T-helper 1 cell treated with Interleukin-12 subunit alpha and Interleukin-12 subunit beta and Interleukin-4 antibody, amounts not matched to agents 30 μg/mL and 1 μg/mL, for 36 hours (primary cell): Measurements from ENCODE around the gene HOXB4.
A peak's percentile ranks its signal among the peaks of the same experiment; 100 is the strongest.

Experiments used
- H3K27ac Mint-ChIP-seq: one replicate; pipeline ENCODE4 v1.8.0; 2021; ENCODE audit warnings: mild to moderate bottlenecking, mixed read lengths
- H3K27me3 Mint-ChIP-seq: one replicate; pipeline ENCODE4 v1.8.0; 2021; ENCODE audit warnings: low read depth, mixed read lengths
- H3K36me3 Mint-ChIP-seq: one replicate; pipeline ENCODE4 v1.8.0; 2021; ENCODE audit warnings: low read depth, mixed read lengths
- H3K4me1 Mint-ChIP-seq: one replicate; pipeline ENCODE4 v1.8.0; 2021; ENCODE audit warnings: low read depth, mixed read lengths
- H3K4me3 Mint-ChIP-seq: one replicate; pipeline ENCODE4 v1.8.0; 2021; ENCODE audit warnings: mild to moderate bottlenecking, moderate library complexity, mixed read lengths
- H3K9me3 Mint-ChIP-seq: one replicate; pipeline ENCODE4 v1.8.0; 2021; ENCODE audit warnings: mixed read lengths

HOXB4 gene

GRCh38 chr17:48559840-48560817, 18.0 kb downstream of the HOXB4 start:
- H3K36me3 Mint-ChIP-seq = peaks cover 24% of the 10 kb centered on the region
- H3K27me3 Mint-ChIP-seq = peaks cover 49% of the 10 kb centered on the region
- no peak overlapping the region for H3K27ac Mint-ChIP-seq
- peaks cover 17% of the 10 kb centered on the region for H3K4me1 Mint-ChIP-seq
- H3K9me3 Mint-ChIP-seq = no peaks in the 10 kb centered on the region
- no peak overlapping the region for H3K4me3 Mint-ChIP-seq

- Mint-ChIP-seq H3K4me1 (peaks cover 19% of the 10 kb centered on the region), H3K9me3 (no peaks in the 10 kb centered on the region), H3K27me3 (peaks cover 50% of the 10 kb centered on the region), H3K27ac (no peak overlapping the region), H3K4me3 (no peak overlapping the region), H3K36me3 (peaks cover 24% of the 10 kb centered on the region)
Measured at GRCh38 chr17:48559122-48559839, 18.9 kb downstream of the HOXB4 start.

- H3K36me3 Mint-ChIP-seq = peaks cover 25% of the 10 kb centered on the region
- H3K27me3 Mint-ChIP-seq = peaks cover 52% of the 10 kb centered on the region
- no peaks in the 10 kb centered on the region for H3K9me3 Mint-ChIP-seq
- H3K4me3 Mint-ChIP-seq = no peak overlapping the region
- no peak overlapping the region for H3K27ac Mint-ChIP-seq
- H3K4me1 Mint-ChIP-seq = peaks cover 19% of the 10 kb centered on the region
Measured at GRCh38 chr17:48558831-48559121, 19.4 kb downstream of the HOXB4 start.

GRCh38 chr17:48558057-48558830, 19.9 kb downstream of the HOXB4 start:
- Mint-ChIP-seq H3K36me3 (peaks cover 27% of the 10 kb centered on the region), H3K27me3 (peaks cover 49% of the 10 kb centered on the region), H3K27ac (no peak overlapping the region), H3K4me3 (no peak overlapping the region), H3K9me3 (no peaks in the 10 kb centered on the region), H3K4me1 (peaks cover 19% of the 10 kb centered on the region)

- H3K27me3 Mint-ChIP-seq = peaks cover 46% of the 10 kb centered on the region
- H3K4me3 Mint-ChIP-seq = no peak overlapping the region
Measured at GRCh38 chr17:48556576-48557401, 21.4 kb downstream of the HOXB4 start.

GRCh38 chr17:48556229-48556575, 21.9 kb downstream of the HOXB4 start:
- Mint-ChIP-seq H3K9me3 (no peaks in the 10 kb centered on the region), H3K27me3 (peaks cover 46% of the 10 kb centered on the region), H3K27ac (no peak overlapping the region), H3K4me3 (no peak overlapping the region), H3K4me1 (peaks cover 14% of the 10 kb centered on the region), H3K36me3 (peaks cover 27% of the 10 kb centered on the region)

More at GRCh38 chr17:48556576-48557401, 21.4 kb downstream of the HOXB4 start:
- Mint-ChIP-seq H3K9me3 (no peaks in the 10 kb centered on the region), H3K36me3 (peaks cover 27% of the 10 kb centered on the region), H3K27ac (no peak overlapping the region), H3K4me1 (peaks cover 18% of the 10 kb centered on the region)

GRCh38 chr17:48555258-48556228, 22.6 kb downstream of the HOXB4 start:
- H3K36me3 Mint-ChIP-seq = peaks cover 27% of the 10 kb centered on the region
- no peak overlapping the region for H3K27ac Mint-ChIP-seq
- no peaks in the 10 kb centered on the region for H3K9me3 Mint-ChIP-seq
- H3K27me3 Mint-ChIP-seq = peaks cover 46% of the 10 kb centered on the region
- peak overlapping the region; percentile 85 for H3K4me3 Mint-ChIP-seq
- H3K4me1 Mint-ChIP-seq = peaks cover 13% of the 10 kb centered on the region

GRCh38 chr17:48554412-48555257, 23.5 kb downstream of the HOXB4 start:
- peaks cover 46% of the 10 kb centered on the region for H3K27me3 Mint-ChIP-seq
- peaks cover 30% of the 10 kb centered on the region for H3K36me3 Mint-ChIP-seq
- H3K9me3 Mint-ChIP-seq = no peaks in the 10 kb centered on the region
- peak overlapping the region; percentile 85 for H3K4me3 Mint-ChIP-seq
- H3K27ac Mint-ChIP-seq = no peak overlapping the region
- peaks cover 13% of the 10 kb centered on the region for H3K4me1 Mint-ChIP-seq

GRCh38 chr17:48553826-48554225, 24.3 kb downstream of the HOXB4 start:
- H3K27ac Mint-ChIP-seq = no peak overlapping the region
- no peaks in the 10 kb centered on the region for H3K9me3 Mint-ChIP-seq
- no peak overlapping the region for H3K4me3 Mint-ChIP-seq
- peaks cover 41% of the 10 kb centered on the region for H3K27me3 Mint-ChIP-seq
- H3K4me1 Mint-ChIP-seq = peaks cover 15% of the 10 kb centered on the region
- H3K36me3 Mint-ChIP-seq = peaks cover 29% of the 10 kb centered on the region

- Mint-ChIP-seq H3K4me3 (no peak overlapping the region), H3K4me1 (peaks cover 21% of the 10 kb centered on the region), H3K36me3 (peaks cover 24% of the 10 kb centered on the region), H3K27me3 (peaks cover 34% of the 10 kb centered on the region), H3K9me3 (no peaks in the 10 kb centered on the region), H3K27ac (no peak overlapping the region)
Measured at GRCh38 chr17:48553190-48553547, 25.0 kb downstream of the HOXB4 start.

GRCh38 chr17:48552466-48553189, 25.5 kb downstream of the HOXB4 start:
- Mint-ChIP-seq H3K27me3 (peaks cover 29% of the 10 kb centered on the region), H3K27ac (no peak overlapping the region), H3K36me3 (peaks cover 21% of the 10 kb centered on the region), H3K4me1 (peaks cover 25% of the 10 kb centered on the region), H3K9me3 (no peaks in the 10 kb centered on the region), H3K4me3 (no peak overlapping the region)
